22Rv1 (cell line): ENCODE measurements around the gene ANKRD28.

Experiments
- H3K27ac ChIP-seq: fragments of 450-650 bp; 2 replicates; pipeline ENCODE4 v1.5.1; 2017
- ZFX ChIP-seq: fragments of 450-650 bp; IDR thresholded peaks from 2 replicates; pipeline ENCODE4 v1.6.1; 2017; ENCODE audit warnings: antibody characterized with exemption, borderline replicate concordance
- TF ChIP-seq, protein P1 (sequence below): fragments of 450-650 bp; IDR thresholded peaks from 2 replicates; pipeline ENCODE4 v1.5.1; 2017; ENCODE audit warnings: mild to moderate bottlenecking

ANKRD28 gene

DNA sequence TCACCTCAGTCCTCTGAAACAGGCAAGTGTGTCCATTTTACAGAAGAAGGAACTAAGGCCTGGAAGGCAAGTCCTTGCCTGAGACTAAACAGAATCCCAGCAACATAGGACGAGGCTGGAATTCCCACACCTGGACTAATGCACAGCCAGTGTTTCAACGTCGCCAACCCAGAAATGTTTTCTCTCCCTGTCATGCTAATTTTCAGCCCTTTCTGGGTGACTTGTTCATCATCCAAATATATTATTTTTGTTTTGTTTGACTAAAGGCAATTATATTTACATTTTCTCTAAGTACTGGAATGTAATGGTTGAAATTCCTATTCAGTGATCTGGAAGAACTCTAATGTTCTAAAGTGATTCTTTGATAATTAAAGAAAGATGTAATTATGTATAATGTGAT is 144.5 kb downstream of the ANKRD28 start:
- TF ChIP-seq, protein P1, sequence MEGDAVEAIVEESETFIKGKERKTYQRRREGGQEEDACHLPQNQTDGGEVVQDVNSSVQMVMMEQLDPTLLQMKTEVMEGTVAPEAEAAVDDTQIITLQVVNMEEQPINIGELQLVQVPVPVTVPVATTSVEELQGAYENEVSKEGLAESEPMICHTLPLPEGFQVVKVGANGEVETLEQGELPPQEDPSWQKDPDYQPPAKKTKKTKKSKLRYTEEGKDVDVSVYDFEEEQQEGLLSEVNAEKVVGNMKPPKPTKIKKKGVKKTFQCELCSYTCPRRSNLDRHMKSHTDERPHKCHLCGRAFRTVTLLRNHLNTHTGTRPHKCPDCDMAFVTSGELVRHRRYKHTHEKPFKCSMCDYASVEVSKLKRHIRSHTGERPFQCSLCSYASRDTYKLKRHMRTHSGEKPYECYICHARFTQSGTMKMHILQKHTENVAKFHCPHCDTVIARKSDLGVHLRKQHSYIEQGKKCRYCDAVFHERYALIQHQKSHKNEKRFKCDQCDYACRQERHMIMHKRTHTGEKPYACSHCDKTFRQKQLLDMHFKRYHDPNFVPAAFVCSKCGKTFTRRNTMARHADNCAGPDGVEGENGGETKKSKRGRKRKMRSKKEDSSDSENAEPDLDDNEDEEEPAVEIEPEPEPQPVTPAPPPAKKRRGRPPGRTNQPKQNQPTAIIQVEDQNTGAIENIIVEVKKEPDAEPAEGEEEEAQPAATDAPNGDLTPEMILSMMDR = no peak
- TF ChIP-seq ZFX = no peak
- no peak overlapping the region for H3K27ac ChIP-seq

DNA sequence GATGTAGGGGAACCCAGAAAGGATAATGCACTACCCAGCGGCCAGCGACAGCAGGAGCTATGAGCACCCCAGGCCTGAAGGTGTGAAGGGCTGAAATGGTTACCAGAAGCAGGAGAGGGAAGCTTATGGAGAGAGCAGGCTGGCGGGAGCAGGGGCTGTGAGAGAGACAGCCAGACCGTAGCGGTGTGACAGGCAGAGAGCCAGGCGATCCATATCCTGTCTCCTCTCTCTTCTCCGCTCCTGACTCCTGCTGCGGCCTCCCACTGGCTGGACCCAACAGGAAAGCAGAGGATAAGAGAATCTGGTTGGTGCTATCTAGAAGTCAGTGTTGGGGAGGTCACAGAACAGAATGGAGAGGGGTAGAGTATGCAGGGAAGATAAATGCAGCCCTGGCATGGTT is 146.4 kb downstream of the ANKRD28 start:
- no peak for TF ChIP-seq ZFX
- TF ChIP-seq, protein P1 = no peak
- no peak overlapping the region for H3K27ac ChIP-seq

DNA sequence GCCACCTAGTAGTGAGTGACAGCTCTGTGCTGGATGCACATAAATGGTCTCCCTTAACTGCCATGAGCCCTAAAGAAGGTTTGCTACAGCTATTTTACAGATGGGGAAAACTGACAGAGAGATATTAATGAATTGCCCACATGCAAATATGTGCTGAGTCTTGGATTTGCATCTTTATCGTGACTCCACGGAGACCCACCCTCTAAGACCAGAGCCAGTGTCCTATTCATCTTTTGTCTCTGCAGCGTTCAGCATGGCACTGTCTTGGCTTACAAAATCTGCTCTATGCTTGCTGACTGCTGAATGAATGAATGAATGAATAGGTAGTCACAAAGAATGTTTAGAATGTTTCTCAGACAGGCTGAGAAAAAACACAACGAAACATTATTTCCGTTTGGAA is 147.9 kb downstream of the ANKRD28 start:
- H3K27ac ChIP-seq = no peak overlapping the region
- TF ChIP-seq, protein P1 = no peak
- no peak for TF ChIP-seq ZFX

DNA sequence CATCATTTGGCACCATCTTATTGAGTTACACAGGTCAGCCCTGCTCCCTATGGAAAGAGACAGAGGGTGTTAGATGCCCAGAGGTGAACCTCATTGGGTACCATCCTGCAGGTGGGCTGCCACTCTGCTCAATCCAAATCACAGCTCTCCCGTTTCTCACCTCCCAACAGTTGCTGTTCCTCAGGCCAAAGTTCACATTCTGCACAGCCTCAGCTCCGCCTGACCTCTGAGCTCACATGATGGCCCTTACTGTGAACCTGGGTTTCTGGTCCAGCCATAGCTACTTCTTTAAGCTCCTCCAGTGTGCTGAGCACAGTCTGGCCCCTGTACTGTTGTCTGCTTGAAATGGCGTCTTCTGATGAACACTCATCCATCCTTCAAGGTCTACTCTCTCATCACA is 148.4 kb downstream of the ANKRD28 start:
- H3K27ac ChIP-seq = no peak overlapping the region

DNA sequence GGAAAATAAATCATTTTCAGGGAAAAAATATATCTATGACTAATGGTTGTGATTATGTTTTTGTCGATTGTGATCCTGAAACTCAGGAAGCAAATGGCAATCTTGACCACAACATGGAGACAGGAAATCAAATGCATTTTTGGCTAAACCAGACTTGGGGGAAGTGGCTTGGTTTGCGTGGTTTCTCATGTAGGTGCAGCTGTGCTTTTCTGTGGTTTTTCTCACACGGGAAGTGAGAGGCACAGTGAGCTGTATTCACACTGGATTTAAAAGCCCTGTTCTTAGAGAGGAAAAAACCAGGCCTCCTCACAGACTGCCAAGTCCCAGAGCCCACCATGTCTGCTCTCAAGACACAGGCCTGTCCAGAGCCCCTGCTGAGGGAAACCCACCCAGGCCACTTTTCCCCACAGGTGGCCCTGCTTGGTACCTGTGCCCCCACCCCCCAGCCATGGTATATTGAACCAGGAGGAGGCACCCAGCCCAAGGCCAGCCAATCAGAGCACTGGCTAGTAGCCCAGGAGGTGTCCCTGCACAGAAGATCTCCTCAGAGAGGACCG is 150.1 kb downstream of the ANKRD28 start:
- no peak overlapping the region for H3K27ac ChIP-seq
- no peak for TF ChIP-seq ZFX
- TF ChIP-seq, protein P1 = no peak

More for the DNA sequence above, 148.4 kb downstream of the ANKRD28 start:
- TF ChIP-seq ZFX = no peak
- TF ChIP-seq, protein P1 = no peak

DNA sequence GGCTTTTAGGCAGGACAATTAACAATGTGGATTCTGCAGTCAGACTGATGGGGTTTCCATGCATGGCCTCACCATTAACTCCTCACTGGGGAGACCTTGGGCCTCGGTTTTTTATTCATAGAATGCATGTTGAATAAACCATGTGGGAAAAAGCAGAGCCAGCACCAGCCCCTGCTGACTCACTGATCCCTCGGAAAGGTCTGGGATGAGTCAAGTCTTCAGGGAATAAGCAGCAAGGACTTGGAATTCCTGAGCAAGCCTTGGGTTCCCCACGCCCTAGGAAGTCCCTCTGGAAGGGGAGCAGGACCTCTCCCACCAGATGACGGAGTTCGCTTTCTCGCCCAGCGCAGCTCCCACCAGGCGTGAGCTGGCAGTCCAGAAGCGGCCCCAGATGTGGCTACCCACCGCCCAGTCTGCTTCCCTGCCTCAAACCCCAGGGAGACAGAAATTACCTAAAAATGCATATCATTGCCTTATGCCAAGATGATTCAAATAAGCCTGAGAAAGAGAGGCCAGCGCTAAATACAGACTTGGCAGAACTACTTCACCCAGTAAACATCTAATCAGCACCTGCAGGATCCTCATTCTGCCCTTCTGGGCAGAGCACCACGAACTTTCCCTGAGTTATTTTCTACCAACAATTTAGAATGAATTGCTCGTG is 150.8 kb downstream of the ANKRD28 start:
- TF ChIP-seq, protein P1 = no peak
- TF ChIP-seq ZFX = no peak
- no peak overlapping the region for H3K27ac ChIP-seq

DNA sequence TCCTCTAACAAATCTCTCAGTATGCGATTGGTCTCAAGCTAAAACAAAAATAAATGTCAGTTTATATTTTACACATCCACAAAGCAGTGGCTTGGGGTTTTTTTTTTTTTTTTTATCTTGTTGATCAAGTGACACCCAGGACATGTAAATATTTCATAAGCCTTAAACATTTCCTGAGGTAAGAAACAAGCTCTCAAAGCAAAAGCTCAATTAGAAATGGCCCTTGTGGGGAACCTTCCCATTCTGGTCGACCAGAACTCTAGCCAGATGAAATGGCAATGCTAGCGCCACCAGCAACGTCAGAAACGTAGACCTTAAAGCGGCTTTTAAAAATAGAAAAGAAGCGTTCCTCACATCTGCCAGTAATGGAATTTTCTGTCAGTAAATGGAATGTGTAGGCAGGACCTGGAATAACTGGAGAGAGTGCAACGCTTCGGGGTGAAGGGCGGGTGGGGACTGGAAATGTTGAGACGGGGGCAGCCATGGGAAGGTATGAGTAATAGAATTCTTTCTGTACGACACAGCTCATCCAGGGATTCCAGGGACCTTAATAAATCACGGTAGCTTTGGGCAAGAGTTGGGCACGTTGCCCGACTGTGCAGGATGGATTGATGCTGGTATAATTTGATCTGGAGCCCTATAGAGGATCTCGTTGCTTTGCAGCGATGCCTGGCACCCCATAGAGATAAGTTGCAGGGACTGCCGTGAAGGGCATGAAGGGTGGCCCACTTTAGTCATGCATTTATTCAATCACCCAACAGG is 151.9 kb downstream of the ANKRD28 start:
- H3K27ac ChIP-seq = no peak overlapping the region
- TF ChIP-seq, protein P1 = no peak
- no peak for TF ChIP-seq ZFX
